GM18861 (cell line): ENCODE measurements around the gene TEDC2.
"Not testable (repeated sequence)": the region's sequence is repeated elsewhere in the genome, so short reads cannot be mapped to it uniquely, and the experiment has no call there.

Experiments used
- ATAC-seq: cut with Tn5 transposase; IDR thresholded peaks from one replicate; pipeline ENCODE4 v1.9.1; 2021; ENCODE audit not compliant: unreplicated experiment

TEDC2 gene, protein sequence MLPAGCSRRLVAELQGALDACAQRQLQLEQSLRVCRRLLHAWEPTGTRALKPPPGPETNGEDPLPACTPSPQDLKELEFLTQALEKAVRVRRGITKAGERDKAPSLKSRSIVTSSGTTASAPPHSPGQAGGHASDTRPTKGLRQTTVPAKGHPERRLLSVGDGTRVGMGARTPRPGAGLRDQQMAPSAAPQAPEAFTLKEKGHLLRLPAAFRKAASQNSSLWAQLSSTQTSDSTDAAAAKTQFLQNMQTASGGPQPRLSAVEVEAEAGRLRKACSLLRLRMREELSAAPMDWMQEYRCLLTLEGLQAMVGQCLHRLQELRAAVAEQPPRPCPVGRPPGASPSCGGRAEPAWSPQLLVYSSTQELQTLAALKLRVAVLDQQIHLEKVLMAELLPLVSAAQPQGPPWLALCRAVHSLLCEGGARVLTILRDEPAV

DNA sequence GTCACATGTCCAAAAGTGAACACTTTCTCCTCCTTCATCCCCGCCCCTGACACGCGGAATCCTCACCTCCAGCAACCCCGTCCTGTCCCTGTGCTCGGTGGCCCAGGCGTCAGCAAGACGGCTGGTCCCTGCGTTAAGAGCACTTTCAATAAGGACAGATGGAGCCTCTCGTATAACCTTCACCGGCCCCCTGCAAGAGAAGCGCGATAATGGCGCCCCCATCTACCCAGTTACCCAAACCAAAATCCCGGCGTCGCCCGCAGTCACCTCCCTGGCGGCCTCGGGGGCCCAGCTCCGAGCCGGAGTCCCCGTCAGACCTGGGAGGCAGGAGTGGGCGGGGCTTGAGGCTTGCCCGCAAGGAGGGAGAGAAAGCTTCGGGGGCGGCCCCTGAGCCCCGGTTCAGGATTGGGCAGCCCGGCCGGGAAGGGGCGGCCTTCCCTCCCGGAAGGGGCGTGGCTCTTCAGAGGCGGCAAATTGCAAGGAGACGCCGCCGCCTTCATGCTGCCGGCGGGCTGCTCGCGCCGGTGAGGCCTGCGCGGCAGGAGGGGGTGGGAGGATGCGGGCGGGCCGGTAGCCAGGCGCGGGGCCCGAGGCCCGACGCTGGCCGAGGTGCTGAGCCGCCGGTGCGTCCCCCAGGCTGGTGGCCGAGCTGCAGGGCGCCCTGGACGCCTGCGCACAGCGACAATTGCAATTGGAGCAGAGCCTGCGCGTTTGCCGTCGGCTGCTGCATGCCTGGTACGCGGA, at the start of gene TEDC2:
TEDC2 (plus strand) TSS at position 463 of the 744 bp plus-strand sequence; CDS start at position 499, 36 bp downstream.
- ATAC-seq = peak; percentile 77

DNA sequence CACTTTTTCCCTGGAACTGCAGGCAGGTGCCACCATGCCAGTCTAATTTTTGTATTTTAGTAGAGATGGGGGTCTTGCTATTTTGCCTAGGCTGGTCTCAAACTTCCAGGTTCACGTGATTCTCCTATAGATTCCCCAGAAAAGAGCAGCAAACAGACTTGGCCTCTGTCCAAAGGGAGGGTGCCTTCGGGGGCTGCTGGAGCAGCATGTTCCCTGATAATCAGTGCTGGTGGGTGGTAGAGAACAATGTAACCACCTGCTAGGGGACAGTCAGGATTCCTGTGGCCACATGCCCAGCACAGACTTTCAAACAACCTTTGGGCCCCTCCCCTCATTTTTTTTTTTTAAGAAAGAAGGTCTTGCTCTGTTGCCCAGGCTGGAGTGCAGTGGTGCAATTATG, 44.8 kb upstream of the TEDC2 start:
- no peak for ATAC-seq

DNA sequence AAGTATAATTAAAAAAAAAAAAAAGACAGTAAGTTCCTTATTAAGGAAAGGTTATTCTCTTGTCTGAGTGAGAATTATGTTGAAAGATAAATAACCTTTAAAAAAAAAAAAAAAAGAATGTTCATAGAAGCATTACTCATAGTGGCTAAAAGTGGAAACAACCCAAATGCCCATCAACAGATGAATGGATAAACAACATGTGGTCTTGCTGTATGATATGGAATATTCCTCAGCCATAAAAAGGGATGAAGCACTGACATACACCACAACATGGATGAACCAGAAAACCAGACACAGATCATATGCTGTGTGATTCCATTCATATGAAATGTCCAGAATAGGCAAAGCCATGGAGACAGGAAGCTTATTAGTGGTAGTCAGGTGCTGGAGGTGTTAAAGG, 39.9 kb upstream of the TEDC2 start:
- ATAC-seq = no peak

DNA sequence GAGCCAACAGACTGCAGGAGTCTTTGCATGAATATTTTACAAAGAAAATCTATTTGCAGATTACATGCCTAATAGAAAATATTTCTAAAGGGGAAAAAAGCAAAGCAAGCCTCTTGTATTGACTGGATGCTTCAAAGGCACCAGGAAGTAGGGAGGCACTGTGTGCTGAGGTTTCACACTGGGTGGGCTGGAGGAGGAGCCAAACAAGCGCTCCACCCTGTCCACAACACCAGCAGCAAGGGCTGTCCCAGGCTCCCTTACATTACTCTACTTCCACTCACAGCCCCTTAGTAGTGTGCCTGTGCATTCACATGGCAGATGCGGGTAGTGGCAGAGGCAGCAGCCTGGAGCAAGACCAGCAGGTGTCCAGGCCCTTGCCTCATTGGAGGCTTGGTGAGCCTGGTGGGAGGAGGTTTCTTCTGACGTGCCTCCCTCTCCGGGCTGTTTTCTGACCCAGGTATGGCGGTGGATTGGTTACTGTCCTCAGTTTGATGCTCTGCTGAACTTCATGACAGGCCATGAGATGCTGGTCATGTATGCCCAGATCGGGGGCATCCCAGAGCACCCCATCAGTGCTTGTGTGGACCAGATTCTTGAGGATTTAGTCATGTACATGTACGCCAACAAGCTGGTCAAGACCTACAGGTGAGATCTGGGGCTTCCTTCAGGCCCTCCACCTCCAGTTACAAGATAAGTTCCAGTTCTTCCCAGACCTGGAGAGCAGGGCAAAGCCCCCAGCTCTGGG, 37.6 kb upstream of the TEDC2 start:
- ATAC-seq = no peak

DNA sequence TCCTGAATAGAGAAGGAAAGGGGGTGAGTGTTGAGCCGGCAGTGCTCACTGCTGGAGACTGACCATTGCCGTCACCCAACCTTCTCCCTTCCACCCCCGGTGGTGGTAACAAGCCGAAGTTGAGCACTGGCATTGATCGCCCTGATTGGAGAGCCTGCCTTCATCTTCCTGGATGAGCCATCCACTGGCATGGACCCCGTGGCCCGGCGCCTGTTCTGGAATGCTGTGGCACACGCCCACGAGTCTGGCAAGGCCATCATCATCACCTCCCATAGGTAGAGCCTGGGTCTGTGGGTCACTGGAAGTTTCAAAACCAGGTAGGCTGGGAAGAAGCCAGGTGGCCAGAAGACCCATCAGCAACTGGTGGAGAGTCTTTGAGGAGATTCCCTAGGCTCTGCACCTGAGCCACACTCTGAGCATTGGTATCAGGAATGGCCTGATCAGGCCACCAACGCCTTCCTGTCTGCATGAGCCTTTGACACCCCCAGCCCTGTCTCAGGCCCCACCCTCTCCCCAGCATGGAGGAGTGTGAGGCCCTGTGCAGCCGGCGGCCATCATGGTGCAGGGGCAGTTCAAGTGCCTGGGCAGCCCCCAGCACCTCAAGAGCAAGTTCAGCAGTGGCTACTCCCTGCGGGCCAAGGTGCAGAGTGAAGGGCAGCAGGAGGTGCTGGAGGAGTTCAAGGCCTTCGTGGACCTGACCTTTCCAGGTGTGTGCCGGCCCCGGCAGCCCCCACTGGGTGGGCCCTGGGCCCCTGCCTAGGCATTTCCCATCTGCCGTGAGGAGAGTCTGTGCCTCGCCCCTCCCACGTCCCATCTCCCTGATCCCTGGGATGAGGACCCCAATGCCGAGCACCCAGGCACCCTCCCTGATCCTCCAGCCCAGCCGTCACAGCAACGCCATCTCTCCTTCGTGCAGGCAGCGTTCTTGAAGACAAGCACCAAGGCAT, 35.6 kb upstream of the TEDC2 start:
- ATAC-seq = no peak

DNA sequence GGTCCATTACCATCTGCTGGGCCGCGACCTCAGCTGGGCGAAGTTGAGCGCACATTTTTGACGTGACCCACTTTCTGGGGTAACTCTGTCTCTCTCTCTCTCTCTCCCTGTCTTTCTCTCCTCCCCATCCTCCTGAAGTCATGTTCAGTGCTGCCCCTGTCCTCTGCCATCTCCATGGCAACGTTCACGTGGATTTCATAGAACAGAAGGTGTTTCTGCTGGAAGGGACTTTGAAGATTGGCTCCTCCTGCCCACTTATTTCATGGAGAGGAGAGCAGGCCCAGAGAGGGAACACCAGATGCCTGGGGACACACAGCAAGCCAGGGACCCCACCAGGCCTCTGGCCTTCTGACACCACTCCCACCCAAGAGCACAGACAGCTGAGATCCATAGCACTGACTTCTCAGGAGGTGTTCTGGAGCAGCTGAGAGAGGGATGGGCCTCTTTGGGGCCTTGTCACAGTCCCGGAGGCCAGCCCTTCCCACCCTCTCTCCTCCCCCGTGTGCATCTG, 34.8 kb upstream of the TEDC2 start:
- ATAC-seq = no peak

DNA sequence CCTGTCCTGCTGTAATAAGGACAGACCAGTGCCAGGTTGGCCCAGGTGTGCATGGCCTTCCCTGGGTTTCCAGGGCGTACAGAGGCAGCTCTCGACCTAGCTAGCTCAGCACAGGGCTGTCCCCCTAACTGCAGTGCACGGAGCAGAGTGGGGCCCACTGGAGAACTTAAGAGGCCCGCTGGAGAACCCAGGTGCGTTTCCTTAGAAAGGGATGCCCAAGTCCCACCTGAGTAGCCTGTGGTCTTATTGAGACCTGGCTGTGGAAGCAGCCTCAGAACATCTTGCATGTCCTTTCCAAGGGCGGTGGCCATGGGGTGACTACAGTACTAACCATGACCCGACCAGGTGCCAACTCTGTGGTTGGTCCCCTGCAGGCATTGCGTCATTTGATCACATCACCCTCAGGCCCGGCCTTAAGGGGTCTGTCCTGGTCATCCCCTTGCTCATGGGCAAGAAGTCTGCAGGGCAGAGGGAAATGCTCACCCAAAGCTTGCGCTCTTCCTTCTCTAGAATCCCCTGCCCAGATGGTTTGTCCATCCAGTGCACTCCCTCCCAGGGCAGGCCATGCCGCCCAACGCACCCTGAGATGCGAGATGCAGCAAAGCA, 34.0 kb upstream of the TEDC2 start:
- no peak for ATAC-seq

DNA sequence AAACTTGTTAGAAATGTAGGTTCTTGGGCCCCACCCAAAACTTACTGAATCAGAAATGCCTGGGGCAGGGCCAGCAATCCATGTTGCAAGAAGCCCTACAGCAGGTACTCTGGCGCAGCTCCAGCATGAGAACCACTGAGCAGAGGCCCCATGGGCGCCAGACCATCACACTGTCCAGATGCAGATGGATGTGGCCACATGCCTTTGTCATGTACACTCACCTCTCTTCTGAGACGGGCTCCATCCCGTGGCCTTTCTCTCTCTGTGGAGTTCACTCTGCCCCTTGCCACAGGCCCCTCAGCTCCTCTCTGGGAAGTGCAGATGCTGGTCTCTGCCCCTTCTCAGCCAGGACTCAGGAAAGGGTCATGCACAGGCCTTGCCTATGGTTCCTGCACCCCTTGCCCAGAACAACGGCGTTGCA, 33.0 kb upstream of the TEDC2 start:
- no peak for ATAC-seq

DNA sequence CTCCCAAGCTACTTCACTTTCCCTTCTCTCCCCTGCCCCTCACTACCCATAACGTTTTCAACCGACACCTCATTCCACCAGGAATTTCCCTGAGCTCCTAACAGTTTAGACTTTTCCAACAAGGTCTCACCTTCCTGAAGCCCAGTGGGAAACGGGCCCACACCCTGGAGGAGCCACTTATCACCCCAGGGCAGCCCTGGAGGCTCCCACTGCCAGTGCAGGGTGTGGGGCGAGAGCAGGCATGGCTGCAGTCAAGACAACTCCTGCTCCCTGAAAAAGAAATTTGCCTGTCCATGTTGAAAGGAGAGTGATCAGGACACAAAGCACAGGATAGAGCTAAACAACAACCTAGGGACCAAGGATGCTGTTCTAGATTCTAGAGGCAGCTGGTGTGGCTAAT, 32.4 kb upstream of the TEDC2 start:
- ATAC-seq = no peak

DNA sequence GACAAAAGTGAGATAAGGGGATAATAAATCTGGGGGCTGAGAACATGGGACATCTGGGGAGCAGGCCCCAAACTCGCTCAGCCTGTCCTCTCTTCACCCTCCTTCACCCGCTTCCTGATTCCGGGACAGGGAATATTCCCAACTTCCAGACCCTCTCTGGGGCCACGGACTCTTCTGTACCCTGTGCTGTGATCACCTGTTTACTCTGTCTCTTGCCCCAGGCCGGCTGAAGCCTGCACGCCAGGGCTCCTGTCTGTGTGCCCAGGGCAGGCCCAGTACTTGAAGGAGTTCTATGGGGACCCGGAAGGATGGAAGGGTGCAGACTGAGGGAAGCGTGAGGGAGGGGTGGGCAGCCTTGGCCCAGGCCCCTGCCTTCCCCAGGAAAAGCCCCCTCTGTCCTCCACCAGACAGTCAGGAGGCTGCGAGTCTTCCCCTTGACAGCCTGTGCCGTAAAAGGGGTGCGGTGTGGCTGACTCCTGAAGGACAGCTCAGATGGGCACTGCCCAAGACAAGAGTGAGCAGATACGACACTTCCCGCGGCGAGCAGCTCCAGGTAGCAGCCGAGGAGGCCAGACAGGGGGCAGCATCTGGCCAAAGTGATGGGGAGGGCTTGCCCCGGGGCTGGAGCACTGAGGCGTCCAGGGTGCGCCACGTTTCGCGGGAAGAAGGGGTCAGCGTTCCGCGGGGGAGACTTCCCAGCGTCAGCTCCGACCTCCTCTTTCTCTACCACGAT, 31.7 kb upstream of the TEDC2 start:
- no peak for ATAC-seq

DNA sequence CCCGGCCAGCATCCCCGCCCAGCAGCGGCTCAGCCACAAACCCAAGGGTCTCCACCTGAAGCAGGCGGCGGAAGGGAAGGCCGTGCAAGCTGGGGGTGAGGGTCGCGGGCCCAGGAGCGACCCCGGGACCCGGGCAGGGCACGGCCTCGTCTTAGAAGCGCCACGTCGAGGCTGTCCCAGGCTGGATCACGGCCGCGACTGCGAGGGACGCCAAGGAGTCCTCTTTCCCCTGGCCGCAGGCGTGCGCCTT, 31.2 kb upstream of the TEDC2 start:
- ATAC-seq = peak; percentile 26

DNA sequence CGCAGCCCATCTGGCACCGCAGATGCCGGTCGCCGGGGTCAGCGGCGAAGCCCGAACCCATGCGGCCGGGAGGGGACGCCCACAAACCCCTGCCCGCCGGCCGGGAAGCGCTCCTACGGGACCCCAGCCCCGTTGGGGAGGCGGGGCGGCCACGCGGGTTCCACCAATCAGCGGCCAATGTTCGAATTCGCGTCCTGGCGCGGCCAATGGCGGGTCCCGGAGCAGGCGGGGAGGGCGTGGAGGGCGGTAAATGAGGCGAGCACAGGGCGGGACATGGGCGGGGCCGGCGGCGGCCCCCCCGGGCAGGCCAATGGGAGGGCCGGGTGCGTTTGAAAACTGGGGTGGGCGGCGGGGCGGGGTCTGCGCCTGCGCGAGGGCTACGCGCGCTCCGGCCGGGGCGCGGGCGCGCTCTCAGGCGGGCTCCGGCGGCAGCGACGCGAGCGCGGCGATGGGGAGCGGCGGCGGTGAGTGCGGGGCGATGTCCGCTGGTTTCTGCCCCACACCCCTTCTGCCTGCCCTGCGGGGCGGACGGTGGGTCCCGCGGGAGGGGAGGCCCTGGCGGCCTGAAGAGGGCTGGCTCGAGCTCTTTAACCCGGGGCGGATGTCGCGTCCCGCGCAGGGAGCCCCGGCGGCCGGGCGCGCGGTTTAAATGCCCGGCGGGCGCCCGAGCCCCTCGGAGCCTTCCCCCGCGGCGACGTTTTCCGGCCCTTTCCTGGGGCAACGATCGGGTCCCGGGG, 30.7 kb upstream of the TEDC2 start, which contains the start of gene CCNF:
CCNF (plus strand) TSS at position 414 of the 737 bp plus-strand sequence; CDS start at position 449, 35 bp downstream.
- peak; percentile 70 for ATAC-seq

DNA sequence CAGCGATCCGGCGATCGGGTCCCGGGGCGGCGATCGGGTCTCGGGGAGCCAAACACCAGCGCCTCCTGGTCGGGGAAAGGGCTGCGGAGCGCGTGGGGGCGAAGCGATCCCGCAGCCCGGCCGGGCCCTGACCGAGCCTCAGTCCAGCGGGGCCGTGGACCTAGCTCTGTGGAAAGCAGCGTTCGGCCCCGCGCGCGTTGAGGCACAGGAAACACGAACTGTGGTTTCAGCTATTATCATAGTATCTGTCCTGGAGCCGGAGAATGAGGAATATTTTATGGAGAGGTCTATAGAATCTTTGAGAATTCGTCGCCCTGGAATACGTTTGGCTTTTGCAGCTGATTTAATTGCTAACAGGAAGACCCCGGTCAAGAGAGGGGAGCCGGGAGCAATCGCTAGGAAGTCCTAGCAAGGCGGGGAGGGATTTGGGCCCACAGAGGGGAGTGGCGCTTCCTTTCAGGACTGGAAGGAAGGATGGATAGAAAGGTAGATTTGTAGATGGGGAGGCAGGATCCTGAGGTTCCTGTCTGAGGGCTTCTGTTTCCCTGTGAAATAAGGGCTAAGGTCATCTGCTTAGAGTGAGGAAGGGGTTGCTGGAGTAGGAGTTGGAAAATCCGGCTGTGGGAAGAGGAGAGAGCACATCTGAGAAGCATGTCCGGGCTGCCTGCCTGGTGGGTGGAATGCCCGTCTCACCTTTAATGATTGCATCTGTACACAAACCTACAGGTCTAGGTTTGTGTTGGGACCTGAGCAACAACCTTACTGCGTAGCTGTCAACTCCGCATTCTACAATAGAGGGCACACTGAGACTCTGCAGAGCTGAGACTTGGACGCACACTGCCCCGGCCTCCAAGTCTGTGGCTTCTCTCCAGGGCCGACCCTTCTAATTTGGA, 29.9 kb upstream of the TEDC2 start:
- ATAC-seq = no peak

DNA sequence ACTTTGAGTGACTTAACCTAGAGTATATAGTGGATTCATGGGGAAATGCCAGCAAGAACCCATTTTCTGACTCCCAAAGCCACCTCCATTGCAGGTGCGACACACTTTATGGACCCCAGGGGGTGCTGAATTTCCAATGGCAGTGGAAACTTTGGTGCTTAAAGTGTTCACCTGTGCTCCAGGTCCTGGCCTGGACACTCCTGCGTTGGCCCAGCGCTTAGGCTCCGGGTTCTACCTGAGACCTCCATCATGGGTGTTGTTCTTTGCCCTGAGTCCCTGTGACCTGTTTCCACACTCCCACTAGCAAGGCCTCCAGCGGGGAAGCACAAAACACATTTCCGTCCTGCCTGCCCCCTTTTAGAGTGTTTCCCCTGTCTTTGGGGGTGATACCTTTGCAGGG, 27.6 kb upstream of the TEDC2 start:
- ATAC-seq = no peak

DNA sequence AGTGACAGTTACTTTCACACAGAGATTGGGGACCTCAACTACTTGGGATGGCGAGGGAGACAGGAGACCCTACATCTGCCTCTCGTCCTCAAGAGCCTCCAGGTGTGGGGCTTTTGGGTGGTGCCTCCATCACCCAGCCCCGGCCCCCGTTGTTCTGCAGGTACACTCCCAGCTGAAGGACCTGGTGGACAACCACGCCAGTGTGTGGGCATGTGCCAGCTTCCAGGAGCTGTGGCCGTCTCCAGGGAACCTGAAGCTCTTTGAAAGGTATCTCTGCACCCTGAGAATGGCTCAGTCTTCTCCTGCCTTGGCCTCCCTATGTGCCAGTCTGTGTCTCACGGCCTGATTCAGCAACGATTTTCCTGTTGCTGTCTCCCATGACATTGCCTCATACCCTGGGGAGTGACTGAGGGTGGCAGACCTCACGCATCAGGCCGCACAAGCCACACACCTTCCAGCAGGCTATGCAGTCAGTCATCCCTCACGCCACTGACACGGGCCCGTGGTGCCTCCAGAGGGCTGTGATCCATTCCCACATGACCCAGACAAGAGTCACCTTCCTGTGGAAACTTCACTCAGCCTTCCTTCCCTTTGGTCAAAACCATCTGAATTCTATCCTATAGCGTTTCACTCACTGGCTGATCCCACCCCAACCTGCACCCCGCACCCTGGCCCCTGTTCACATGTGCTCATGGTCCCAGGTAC, 27.0 kb upstream of the TEDC2 start:
- no peak for ATAC-seq

DNA sequence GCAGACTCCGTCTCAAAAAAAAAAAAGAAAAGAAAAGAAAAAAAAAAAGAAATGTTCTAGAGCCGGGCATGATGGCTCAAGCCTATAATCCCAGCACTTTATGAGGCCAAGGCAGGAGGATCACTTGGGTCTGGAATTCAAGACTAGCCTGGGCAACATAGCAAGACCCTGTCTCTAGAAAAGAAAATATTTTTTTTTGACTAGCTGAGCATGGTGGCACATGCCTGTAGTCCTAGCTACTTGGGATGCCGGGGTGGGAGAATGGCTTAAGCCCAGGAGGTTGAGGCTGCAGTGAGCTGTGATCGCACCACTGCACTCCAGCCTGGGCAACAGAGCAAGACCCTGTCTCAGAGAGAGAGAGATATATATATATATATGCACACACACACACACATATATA, 24.7 kb upstream of the TEDC2 start:
- ATAC-seq = not testable (repeated sequence)

DNA sequence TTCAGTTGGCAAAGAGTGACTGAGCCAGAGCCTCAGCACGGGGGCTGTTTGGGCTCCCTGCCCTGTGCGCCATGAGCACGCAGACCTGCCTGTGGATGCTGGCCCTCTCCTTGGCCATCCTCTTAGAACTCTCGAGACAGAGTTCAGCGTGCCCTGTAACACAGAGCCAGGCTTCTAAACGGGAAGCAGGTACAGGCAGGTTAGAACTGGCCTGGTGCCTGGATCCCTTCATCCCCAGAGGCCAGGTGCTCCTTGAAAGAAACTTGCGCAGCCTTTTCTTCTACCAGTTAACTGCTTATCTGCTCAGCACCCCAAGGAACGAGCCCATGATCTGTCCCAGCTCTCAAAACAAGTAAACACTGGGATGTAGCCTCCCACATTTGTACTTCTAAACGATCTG, 23.8 kb upstream of the TEDC2 start:
- ATAC-seq = no peak
